ENCODE measurements around the gene IRF1.

The IRF1 gene

DNA sequence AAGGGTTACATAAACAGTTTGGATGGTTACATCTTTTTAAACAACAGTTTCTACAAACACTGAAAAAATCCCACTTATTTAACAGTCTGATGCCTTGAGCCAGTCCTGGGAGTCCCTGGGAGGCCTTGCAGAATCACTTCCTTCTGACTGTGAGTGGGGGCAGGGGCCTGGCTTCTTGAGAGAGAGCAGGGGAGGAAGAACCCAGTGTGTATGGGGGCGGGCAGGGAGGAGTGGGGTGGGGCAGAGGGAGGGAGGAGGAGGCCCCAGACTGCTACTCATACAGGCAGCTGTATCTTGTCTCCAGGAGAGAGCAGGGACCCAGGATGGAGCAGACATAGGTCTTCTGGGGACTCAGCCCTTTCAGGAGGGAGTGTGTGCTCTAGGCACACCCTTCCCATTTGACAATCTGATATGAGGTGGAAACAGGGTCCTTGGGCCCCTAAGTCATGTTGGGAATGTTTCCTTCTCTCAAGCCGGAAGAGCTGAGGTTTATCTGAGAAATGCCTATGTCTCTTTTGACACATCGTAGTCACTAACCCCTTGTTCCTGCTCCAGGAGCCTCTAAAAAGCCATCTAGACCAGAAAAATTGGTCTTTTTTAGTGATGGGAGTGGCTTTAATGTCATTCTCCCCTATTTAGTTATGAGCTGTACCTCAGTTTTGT lies 52.8 kb downstream of the IRF1 start:
- no peak for DNase-seq (ENCODE audit: low read depth)
- TF ChIP-seq, protein P1, sequence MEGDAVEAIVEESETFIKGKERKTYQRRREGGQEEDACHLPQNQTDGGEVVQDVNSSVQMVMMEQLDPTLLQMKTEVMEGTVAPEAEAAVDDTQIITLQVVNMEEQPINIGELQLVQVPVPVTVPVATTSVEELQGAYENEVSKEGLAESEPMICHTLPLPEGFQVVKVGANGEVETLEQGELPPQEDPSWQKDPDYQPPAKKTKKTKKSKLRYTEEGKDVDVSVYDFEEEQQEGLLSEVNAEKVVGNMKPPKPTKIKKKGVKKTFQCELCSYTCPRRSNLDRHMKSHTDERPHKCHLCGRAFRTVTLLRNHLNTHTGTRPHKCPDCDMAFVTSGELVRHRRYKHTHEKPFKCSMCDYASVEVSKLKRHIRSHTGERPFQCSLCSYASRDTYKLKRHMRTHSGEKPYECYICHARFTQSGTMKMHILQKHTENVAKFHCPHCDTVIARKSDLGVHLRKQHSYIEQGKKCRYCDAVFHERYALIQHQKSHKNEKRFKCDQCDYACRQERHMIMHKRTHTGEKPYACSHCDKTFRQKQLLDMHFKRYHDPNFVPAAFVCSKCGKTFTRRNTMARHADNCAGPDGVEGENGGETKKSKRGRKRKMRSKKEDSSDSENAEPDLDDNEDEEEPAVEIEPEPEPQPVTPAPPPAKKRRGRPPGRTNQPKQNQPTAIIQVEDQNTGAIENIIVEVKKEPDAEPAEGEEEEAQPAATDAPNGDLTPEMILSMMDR (IDR thresholded peaks at IDR 0.05; ENCODE audit: control insufficient read depth, extremely low read depth, insufficient read depth), result no peak
- H3K4me3 ChIP-seq (ENCODE audit: low read depth, low read length), result no peak overlapping the region

DNA sequence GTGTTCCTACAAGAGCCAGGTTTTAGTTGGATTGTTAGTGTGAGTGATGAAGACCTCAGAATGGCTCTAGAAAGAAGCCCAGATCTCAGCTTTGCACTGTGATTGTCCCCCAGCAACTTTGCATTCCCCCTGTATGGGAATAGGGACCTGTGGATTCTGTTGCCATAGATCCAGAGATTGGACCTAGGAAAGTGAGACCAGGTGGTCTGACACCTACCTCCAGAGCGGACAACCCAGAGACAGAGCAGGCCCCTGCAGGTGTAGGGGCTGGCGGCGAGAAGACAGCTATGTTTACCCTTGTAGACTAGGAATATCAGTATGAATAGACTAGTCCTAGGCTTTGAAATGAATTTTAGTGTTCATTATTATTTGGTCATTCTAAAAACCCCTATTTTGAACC lies 53.6 kb downstream of the IRF1 start:
- no peak overlapping the region for H3K4me3 ChIP-seq (ENCODE audit: low read depth, low read length)
- TF ChIP-seq, protein P1 (IDR thresholded peaks at IDR 0.05; ENCODE audit: control insufficient read depth, extremely low read depth, insufficient read depth), result no peak
- DNase-seq (ENCODE audit: low read depth), result no peak

DNA sequence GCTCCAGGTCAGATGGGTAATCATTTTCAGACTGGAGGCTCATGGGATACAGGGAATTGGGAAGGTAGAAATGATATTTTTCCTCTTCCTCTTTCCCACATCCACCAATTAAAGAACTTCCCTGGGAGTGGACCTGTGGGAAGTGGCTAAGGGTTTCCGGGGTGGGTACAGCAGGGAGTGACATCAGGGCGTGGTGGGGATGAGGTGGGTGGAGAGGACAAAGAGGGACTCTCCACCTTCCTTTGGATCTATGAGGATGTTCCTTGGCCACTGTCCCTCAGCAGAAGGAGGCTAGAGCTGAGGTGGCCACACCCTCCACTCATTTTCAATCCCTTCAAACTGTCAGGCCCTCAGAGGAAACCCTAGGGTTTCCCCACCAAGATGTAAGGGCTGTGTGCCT lies 54.7 kb downstream of the IRF1 start:
- TF ChIP-seq, protein P1 (IDR thresholded peaks at IDR 0.05; ENCODE audit: control insufficient read depth, extremely low read depth, insufficient read depth), result no peak
- DNase-seq (ENCODE audit: low read depth), result no peak
- H3K4me3 ChIP-seq (ENCODE audit: low read depth, low read length), result no peak overlapping the region

DNA sequence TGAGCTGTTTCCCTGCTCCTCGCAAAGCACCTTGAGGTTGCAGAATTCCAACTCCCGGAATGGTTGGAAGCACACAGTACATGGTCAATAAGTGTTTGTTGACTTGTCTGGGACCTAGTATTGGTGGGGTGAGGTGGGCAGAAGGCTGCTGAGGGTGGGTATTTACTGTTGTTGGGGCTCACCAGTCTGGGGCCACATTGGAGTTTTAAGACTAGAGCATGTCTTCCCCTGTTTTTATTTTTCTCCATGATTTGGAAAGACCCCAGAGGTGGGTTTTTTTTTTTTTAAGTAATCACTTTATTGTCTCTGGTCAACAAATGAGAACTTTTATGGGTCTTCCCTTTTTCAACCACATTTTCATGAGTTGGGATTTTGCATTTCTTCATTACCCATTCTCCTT lies 55.1 kb downstream of the IRF1 start:
- no peak overlapping the region for H3K4me3 ChIP-seq (ENCODE audit: low read depth, low read length)
- TF ChIP-seq, protein P1 (IDR thresholded peaks at IDR 0.05; ENCODE audit: control insufficient read depth, extremely low read depth, insufficient read depth), result no peak
- DNase-seq (ENCODE audit: low read depth), result no peak

DNA sequence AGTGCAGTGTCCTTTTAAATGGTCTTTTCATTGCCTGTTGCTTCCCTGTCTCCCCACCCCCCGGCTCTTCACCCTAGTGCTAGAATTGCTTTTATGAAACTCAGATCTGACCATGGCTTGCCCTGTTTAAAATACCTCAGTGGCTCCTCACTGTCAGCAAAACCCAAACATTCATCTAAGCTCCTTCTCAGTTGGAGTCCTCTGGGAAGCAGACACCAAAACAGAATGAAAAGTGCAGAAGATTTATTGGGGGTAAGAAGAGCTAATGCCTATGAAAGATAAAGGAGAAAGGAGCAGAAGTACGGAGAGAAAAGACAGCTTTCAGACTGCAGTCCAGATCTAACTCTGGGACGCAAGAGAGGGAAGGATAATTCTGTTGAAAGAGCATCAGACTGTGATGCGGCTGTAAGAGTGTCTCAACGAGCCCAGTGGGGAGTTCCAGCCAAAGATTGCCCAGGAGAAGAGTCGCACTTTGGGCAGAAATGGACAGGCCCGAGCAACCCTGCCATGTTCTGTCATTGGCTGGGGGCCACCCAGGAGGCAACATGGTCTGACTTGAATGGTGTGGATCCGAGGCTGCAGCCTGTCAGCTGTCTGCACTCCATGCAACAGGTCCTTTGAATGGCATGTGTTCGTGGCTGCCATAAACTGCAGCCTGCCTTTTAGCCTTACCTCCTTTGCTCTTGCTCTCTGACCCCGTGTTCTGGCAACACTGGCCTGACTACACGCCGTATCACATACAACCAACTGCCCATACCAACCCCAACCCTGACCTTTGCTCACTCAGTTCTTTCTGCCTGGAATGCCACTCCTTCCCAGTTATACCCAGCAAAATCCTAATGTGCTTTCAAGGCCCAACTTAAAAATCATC lies 55.9 kb downstream of the IRF1 start:
- H3K4me3 ChIP-seq (ENCODE audit: low read depth, low read length), result no peak overlapping the region
- DNase-seq (ENCODE audit: low read depth), result no peak

DNA sequence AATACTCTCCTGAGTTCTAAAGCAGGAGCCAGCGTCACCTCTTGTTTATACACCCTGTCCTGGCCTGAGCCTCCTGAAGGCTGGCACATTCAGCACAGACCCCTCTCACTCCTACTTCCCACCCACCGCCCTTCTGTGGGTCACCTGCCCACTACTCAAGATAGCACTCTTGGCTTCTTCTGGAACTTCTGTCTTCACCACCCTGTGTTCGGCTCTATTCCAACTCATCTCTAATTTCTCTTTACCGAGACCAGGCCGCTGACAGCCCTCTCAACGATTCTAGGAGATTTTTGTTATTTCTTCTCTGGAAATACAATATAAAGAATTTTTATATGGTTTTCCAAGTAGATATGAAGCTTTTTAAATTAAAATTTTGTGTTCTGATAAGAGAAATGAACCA lies 57.4 kb downstream of the IRF1 start:
- DNase-seq (ENCODE audit: low read depth), result no peak
- no peak overlapping the region for H3K4me3 ChIP-seq (ENCODE audit: low read depth, low read length)
- TF ChIP-seq, protein P1 (IDR thresholded peaks at IDR 0.05; ENCODE audit: control insufficient read depth, extremely low read depth, insufficient read depth), result no peak

More for the DNA sequence above, 55.9 kb downstream of the IRF1 start:
- TF ChIP-seq, protein P1 (IDR thresholded peaks at IDR 0.05; ENCODE audit: control insufficient read depth, extremely low read depth, insufficient read depth), result no peak

Measured in LNCaP clone FGC (cell line).